Smooth muscle cell (in vitro differentiated cells): ENCODE results near the gene GSTA4. TPM values are rescaled to one million over a fixed set of nuclear protein-coding genes. Genes with fewer than 3 reads are reported as not detected.

Experiments used
- DNase-seq: peaks from one replicate; lab custom pipeline; 2025; ENCODE audit not compliant: unreplicated experiment; lab: John Stamatoyannopoulos, UW
- H2AFZ ChIP-seq: fragments of 200-600 bp; sonication (generic); 2 replicates; pipeline ENCODE4 v1.6.0; 2016; ENCODE audit warnings: antibody characterized with exemption, low read depth, mild to moderate bottlenecking
- H3F3A ChIP-seq: fragments of 200-600 bp; sonication (generic); 2 replicates; pipeline ENCODE4 v1.6.0; 2017; ENCODE audit warnings: antibody characterized with exemption, low read depth
- H3K27ac ChIP-seq: fragments of 200-600 bp; sonication (generic); 2 replicates; pipeline ENCODE4 v1.5.1; 2016; ENCODE audit warnings: low read depth, mild to moderate bottlenecking
- H3K27me3 ChIP-seq: fragments of 200-600 bp; sonication (generic); 2 replicates; pipeline ENCODE4 v1.6.1; 2016; ENCODE audit warnings: low read depth, mild to moderate bottlenecking
- H3K36me3 ChIP-seq: fragments of 200-600 bp; sonication (generic); 2 replicates; pipeline ENCODE4 v1.5.1; 2016; ENCODE audit warnings: low read depth
- H3K4me1 ChIP-seq: fragments of 200-600 bp; sonication (generic); 2 replicates; pipeline ENCODE4 v1.5.1; 2016; ENCODE audit warnings: low read depth
- H3K4me2 ChIP-seq: fragments of 200-600 bp; sonication (generic); 2 replicates; pipeline ENCODE4 v1.6.0; 2016; ENCODE audit warnings: mild to moderate bottlenecking
- H3K4me3 ChIP-seq: fragments of 200-600 bp; sonication (generic); 2 replicates; pipeline ENCODE4 v1.5.1; 2016; ENCODE audit warnings: mild to moderate bottlenecking
- H3K79me2 ChIP-seq: fragments of 200-600 bp; sonication (generic); 2 replicates; pipeline ENCODE4 v1.6.0; 2016; ENCODE audit warnings: low read depth, mild to moderate bottlenecking
- H3K9ac ChIP-seq: fragments of 200-600 bp; sonication (generic); 2 replicates; pipeline ENCODE4 v1.6.0; 2016; ENCODE audit warnings: low read depth
- H3K9me3 ChIP-seq: fragments of 200-600 bp; sonication (generic); replicated peaks from 2 replicates; pipeline ENCODE4 v1.5.1; 2016; ENCODE audit warnings: low read depth
- H4K20me1 ChIP-seq: fragments of 200-600 bp; sonication (generic); 2 replicates; pipeline ENCODE4 v1.6.0; 2016; ENCODE audit warnings: low read depth
- WGBS: methylation state at CpG from one replicate; pipeline ENCODE4 v1.1.7; 2016; ENCODE audit warnings: low lambda C conversion rate; 5-methylcytosine and 5-hydroxymethylcytosine counted together
- polyA plus RNA-seq: library from polyadenylated mRNA; unstranded; fragments of >200 nt; fragmentation: Nextera tagmentation; extraction: Ambion mirVana; gene quantifications from 2 replicates; pipeline ENCODE4 v1.2.1, GENCODE V29; 2016
- total RNA-seq: library from RNA; depleted of rRNA; stranded (reverse); fragments of >200 nt; gene quantifications from 2 replicates; pipeline ENCODE4 v1.2.3, GENCODE V29; 2014
- TF ChIP-seq, protein P1 (sequence below): fragments of 200-600 bp; sonication (generic); IDR thresholded peaks from 2 replicates; pipeline ENCODE4 v1.5.1; 2017; ENCODE audit warnings: borderline replicate concordance, mild to moderate bottlenecking, antibody characterized with exemption; ENCODE audit not compliant: insufficient read depth, poor library complexity, severe bottlenecking

The GSTA4 gene
- total and polyA plus RNA-seq, 2 experiments from 2014 or later, result 60.2 to 62.6 TPM

DNA sequence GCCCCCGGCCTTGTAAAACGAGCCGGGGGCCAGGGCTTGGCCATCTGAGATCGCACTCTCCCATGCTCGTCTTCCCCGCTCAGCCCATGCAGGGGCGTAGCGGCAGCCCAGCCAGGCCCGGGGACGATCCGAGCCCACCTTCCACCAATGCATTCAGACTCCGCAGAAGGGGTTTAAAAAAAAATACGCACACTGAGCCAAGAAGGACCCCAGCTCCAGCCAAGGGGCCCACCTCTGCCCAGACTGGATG, 320 bp downstream of the GSTA4 start:
- no peaks in the 10 kb centered on the region for H3K36me3 ChIP-seq
- peak overlapping the region; percentile 95 for H3K27ac ChIP-seq
- H2AFZ ChIP-seq, result peak overlapping the region; percentile 97
- H3K27me3 ChIP-seq, result no peaks in the 10 kb centered on the region
- peaks cover 19% of the 10 kb centered on the region for H3F3A ChIP-seq
- H3K4me2 ChIP-seq, result peak overlapping the region; percentile 99
- H3K9ac ChIP-seq, result peak overlapping the region; percentile 93
- DNase-seq, result peak; percentile 52
- peak overlapping the region; percentile 84 for H3K4me3 ChIP-seq
- 1% methylated on average over 13 of the region's 13 CpGs for WGBS
- peaks cover 14% of the 10 kb centered on the region for H3K4me1 ChIP-seq
- peaks cover 11% of the 10 kb centered on the region for H4K20me1 ChIP-seq
- no peaks in the 10 kb centered on the region for H3K9me3 ChIP-seq
- TF ChIP-seq, protein P1, sequence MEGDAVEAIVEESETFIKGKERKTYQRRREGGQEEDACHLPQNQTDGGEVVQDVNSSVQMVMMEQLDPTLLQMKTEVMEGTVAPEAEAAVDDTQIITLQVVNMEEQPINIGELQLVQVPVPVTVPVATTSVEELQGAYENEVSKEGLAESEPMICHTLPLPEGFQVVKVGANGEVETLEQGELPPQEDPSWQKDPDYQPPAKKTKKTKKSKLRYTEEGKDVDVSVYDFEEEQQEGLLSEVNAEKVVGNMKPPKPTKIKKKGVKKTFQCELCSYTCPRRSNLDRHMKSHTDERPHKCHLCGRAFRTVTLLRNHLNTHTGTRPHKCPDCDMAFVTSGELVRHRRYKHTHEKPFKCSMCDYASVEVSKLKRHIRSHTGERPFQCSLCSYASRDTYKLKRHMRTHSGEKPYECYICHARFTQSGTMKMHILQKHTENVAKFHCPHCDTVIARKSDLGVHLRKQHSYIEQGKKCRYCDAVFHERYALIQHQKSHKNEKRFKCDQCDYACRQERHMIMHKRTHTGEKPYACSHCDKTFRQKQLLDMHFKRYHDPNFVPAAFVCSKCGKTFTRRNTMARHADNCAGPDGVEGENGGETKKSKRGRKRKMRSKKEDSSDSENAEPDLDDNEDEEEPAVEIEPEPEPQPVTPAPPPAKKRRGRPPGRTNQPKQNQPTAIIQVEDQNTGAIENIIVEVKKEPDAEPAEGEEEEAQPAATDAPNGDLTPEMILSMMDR, result no peak
- H3K79me2 ChIP-seq, result peaks cover 17% of the 10 kb centered on the region

DNA sequence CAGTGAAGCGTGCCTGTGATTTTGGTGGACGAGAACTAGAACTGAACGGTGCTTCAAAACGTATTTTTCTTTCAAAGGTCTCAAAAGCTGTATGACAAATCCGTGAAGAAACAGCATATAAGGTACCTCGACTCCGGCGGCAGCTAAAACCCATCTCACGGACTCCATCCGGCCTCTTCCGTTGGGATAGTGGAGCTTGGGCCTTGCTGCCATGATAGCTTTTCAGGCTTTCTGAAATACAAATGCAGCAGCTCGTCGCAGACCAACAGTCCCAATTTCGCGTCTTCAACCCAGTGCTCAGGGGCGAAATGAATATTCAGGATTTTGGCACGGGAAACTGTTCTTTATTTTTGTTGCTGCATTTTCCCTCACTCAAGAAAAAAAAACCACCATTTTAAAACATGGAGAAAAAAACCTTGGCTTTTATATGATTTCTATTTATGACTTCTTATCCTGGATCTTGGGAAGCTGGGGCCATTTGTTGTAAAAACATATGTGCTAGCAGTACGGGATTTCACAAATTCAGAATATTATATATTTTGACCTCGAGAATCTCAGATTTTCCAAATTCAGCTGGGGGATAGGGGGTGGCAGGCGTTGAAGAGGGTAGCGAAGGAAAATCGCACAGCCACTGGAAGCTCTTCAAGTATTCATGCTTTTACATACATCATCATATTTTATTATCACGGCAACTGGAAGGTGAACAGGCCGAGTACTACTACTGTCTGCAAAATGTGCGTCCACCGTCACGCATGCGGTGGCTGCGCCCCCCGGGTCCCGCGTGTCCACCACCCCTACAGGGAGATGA, 849 bp downstream of the GSTA4 start:
- Histone ChIP-seq H3K79me2 (peaks cover 17% of the 10 kb centered on the region), H3K9me3 (no peaks in the 10 kb centered on the region), H3K4me3 (peak overlapping the region; percentile 84), H4K20me1 (peaks cover 16% of the 10 kb centered on the region), H2AFZ (peak overlapping the region; percentile 97), H3F3A (peaks cover 19% of the 10 kb centered on the region), H3K4me2 (peak overlapping the region; percentile 99), H3K9ac (peak overlapping the region; percentile 93), H3K4me1 (peaks cover 14% of the 10 kb centered on the region), H3K27me3 (no peaks in the 10 kb centered on the region), H3K27ac (peak overlapping the region; percentile 95), H3K36me3 (no peaks in the 10 kb centered on the region)
- no peak for DNase-seq
- TF ChIP-seq, protein P1, result no peak
- 6% methylated on average over 32 of the region's 32 CpGs for WGBS

DNA sequence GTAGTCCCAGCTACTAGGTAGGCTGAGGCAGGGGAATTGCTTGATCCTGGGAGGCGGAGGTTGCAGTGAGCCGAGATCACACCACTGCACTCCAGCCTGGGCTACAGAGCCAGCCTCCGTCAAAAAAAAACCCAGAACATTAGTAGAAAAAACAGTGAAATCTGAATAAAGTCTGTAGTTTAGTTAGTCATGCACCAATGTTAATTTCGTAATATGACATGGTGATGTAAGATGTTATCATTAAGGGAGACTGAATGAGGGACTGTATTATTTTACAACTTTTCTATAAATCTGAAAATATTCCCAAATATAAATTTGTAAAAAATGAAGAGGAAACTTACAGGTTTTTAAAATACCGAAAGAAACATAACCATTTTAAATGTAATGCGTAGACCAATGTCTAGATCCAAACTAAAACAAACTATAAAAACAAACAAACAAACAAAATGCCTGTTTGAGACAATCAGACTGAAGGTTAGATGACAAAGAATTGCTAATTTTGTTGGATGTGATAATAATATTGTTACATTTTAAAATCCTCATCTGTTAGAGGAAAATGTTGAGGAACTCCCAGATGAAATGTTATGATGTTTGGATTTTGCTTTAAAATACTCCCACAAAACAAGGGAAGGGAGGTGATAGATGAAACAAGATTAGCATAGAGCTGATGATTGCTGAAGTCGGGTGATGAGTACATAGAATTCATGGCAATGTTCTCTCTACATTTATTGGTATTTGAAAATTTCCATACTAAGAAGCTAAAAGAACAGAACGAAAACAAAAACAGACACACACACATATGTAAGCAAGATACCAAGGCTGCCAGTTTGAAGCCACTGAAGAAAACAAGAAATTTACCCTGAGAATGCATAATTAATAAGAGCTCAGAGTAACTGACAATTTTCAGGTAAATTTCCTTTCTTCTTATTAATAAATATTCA, 1.8 kb downstream of the GSTA4 start:
- peak overlapping the region; percentile 93 for H3K9ac ChIP-seq
- peak overlapping the region; percentile 99 for H3K4me2 ChIP-seq

More for the DNA sequence above, 1.8 kb downstream of the GSTA4 start:
- Histone ChIP-seq H3K79me2 (peaks cover 17% of the 10 kb centered on the region), H2AFZ (peak overlapping the region; percentile 97), H3K4me3 (peak overlapping the region; percentile 84), H3K27ac (peak overlapping the region; percentile 95), H4K20me1 (peaks cover 18% of the 10 kb centered on the region), H3K9me3 (no peaks in the 10 kb centered on the region), H3F3A (peaks cover 19% of the 10 kb centered on the region), H3K27me3 (no peaks in the 10 kb centered on the region), H3K4me1 (peaks cover 14% of the 10 kb centered on the region), H3K36me3 (no peaks in the 10 kb centered on the region)
- TF ChIP-seq, protein P1, result no peak
- WGBS, result 68% methylated on average over 8 of the region's 8 CpGs
- DNase-seq, result no peak
